ENCODE results near the gene CLCN2.

CLCN2 gene

GRCh38 chr3:184337981-184338380 is 23.4 kb downstream of the CLCN2 start:
- Histone ChIP-seq H3K4me3 (ENCODE audit: low read length) (peak overlapping the region; percentile 60; the same call in 1 of the 2 replicates), H3K27me3 (ENCODE audit: insufficient read depth, low read length) (no peaks in the 10 kb centered on the region), H3K4me1 (ENCODE audit: insufficient read depth, low read length) (peaks cover 15% of the 10 kb centered on the region), H3K36me3 (ENCODE audit: insufficient read depth, low read depth, low read length) (peaks cover 32% of the 10 kb centered on the region), H3K27ac (ENCODE audit: low read length) (no peak overlapping the region), H3K9me3 (ENCODE audit: insufficient read depth, low read depth, low read length) (no peaks in the 10 kb centered on the region), H3K9ac (ENCODE audit: low read depth, low read length) (peak overlapping the region; percentile 61; the same call in 1 of the 2 replicates)

GRCh38 chr3:184337399-184337714 is 24.0 kb downstream of the CLCN2 start, which contains the start of gene FAM131A:
Gene FAM131A (plus strand): TSS chr3:184337600. CDS start chr3:184337631, 31 bp downstream.
- Histone ChIP-seq H3K27ac (ENCODE audit: low read length) (peak within 1 kb of the TSS; percentile 8), H3K9ac (ENCODE audit: low read depth, low read length) (peak within 1 kb of the TSS; percentile 86), H3K36me3 (ENCODE audit: insufficient read depth, low read depth, low read length) (peaks cover 33% of the 10 kb centered on the region), H3K4me1 (ENCODE audit: insufficient read depth, low read length) (peaks cover 15% of the 10 kb centered on the region), H3K4me3 (ENCODE audit: low read length) (peak within 1 kb of the TSS; percentile 93), H3K27me3 (ENCODE audit: insufficient read depth, low read length) (no peaks in the 10 kb centered on the region), H3K9me3 (ENCODE audit: insufficient read depth, low read depth, low read length) (no peaks in the 10 kb centered on the region)

- peak overlapping the region; percentile 8 for H3K27ac ChIP-seq (ENCODE audit: low read length)
- H3K4me3 ChIP-seq (ENCODE audit: low read length), result peak overlapping the region; percentile 93
These were observed 24.6 kb downstream of the CLCN2 start for GRCh38 chr3:184336547-184337398.

GRCh38 chr3:184335661-184336546 is 25.5 kb downstream of the CLCN2 start:
- Histone ChIP-seq H3K4me3 (ENCODE audit: low read length) (peak overlapping the region; percentile 93), H3K9ac (ENCODE audit: low read depth, low read length) (peak overlapping the region; percentile 86), H3K27me3 (ENCODE audit: insufficient read depth, low read length) (no peaks in the 10 kb centered on the region), H3K4me1 (ENCODE audit: insufficient read depth, low read length) (peaks cover 15% of the 10 kb centered on the region), H3K36me3 (ENCODE audit: insufficient read depth, low read depth, low read length) (peaks cover 43% of the 10 kb centered on the region), H3K9me3 (ENCODE audit: insufficient read depth, low read depth, low read length) (no peaks in the 10 kb centered on the region), H3K27ac (ENCODE audit: low read length) (peak overlapping the region; percentile 64)

More at GRCh38 chr3:184336547-184337398, 24.6 kb downstream of the CLCN2 start:
- H3K9ac ChIP-seq (ENCODE audit: low read depth, low read length), result peak overlapping the region; percentile 86
- peaks cover 35% of the 10 kb centered on the region for H3K36me3 ChIP-seq (ENCODE audit: insufficient read depth, low read depth, low read length)
- peaks cover 15% of the 10 kb centered on the region for H3K4me1 ChIP-seq (ENCODE audit: insufficient read depth, low read length)
- no peaks in the 10 kb centered on the region for H3K9me3 ChIP-seq (ENCODE audit: insufficient read depth, low read depth, low read length)
- no peaks in the 10 kb centered on the region for H3K27me3 ChIP-seq (ENCODE audit: insufficient read depth, low read length)

GRCh38 chr3:184335291-184335660 is 26.1 kb downstream of the CLCN2 start:
- H3K4me1 ChIP-seq (ENCODE audit: insufficient read depth, low read length), result peaks cover 15% of the 10 kb centered on the region; the same call in 1 of the 2 replicates
- peak overlapping the region; percentile 64 for H3K27ac ChIP-seq (ENCODE audit: low read length)
- H3K9ac ChIP-seq (ENCODE audit: low read depth, low read length), result peak overlapping the region; percentile 45; the same call in 1 of the 2 replicates
- no peaks in the 10 kb centered on the region for H3K9me3 ChIP-seq (ENCODE audit: insufficient read depth, low read depth, low read length)
- H3K36me3 ChIP-seq (ENCODE audit: insufficient read depth, low read depth, low read length), result peaks cover 47% of the 10 kb centered on the region
- peak overlapping the region; percentile 93 for H3K4me3 ChIP-seq (ENCODE audit: low read length)
- H3K27me3 ChIP-seq (ENCODE audit: insufficient read depth, low read length), result no peaks in the 10 kb centered on the region

GRCh38 chr3:184334470-184335158 is 26.8 kb downstream of the CLCN2 start:
- Histone ChIP-seq H3K36me3 (ENCODE audit: insufficient read depth, low read depth, low read length) (peaks cover 54% of the 10 kb centered on the region), H3K9ac (ENCODE audit: low read depth, low read length) (no peak overlapping the region), H3K4me1 (ENCODE audit: insufficient read depth, low read length) (peaks cover 15% of the 10 kb centered on the region; the same call in 1 of the 2 replicates), H3K27me3 (ENCODE audit: insufficient read depth, low read length) (no peaks in the 10 kb centered on the region), H3K4me3 (ENCODE audit: low read length) (no peak overlapping the region), H3K27ac (ENCODE audit: low read length) (no peak overlapping the region), H3K9me3 (ENCODE audit: insufficient read depth, low read depth, low read length) (no peaks in the 10 kb centered on the region)

GRCh38 chr3:184333700-184334099 is 27.7 kb downstream of the CLCN2 start:
- H3K4me3 ChIP-seq (ENCODE audit: low read length), result no peak overlapping the region
- H3K9ac ChIP-seq (ENCODE audit: low read depth, low read length), result no peak overlapping the region
- peaks cover 63% of the 10 kb centered on the region for H3K36me3 ChIP-seq (ENCODE audit: insufficient read depth, low read depth, low read length)
- no peaks in the 10 kb centered on the region for H3K27me3 ChIP-seq (ENCODE audit: insufficient read depth, low read length)
- H3K4me1 ChIP-seq (ENCODE audit: insufficient read depth, low read length), result peaks cover 10% of the 10 kb centered on the region; the same call in 1 of the 2 replicates
- no peak overlapping the region for H3K27ac ChIP-seq (ENCODE audit: low read length)
- no peaks in the 10 kb centered on the region for H3K9me3 ChIP-seq (ENCODE audit: insufficient read depth, low read depth, low read length)

GRCh38 chr3:184333190-184333589 is 28.2 kb downstream of the CLCN2 start:
- H3K4me3 ChIP-seq (ENCODE audit: low read length), result no peak overlapping the region
- H3K27ac ChIP-seq (ENCODE audit: low read length), result no peak overlapping the region
- H3K9me3 ChIP-seq (ENCODE audit: insufficient read depth, low read depth, low read length), result no peaks in the 10 kb centered on the region
- peaks cover 9% of the 10 kb centered on the region; the same call in 1 of the 2 replicates for H3K4me1 ChIP-seq (ENCODE audit: insufficient read depth, low read length)
- no peaks in the 10 kb centered on the region for H3K27me3 ChIP-seq (ENCODE audit: insufficient read depth, low read length)
- H3K9ac ChIP-seq (ENCODE audit: low read depth, low read length), result no peak overlapping the region
- H3K36me3 ChIP-seq (ENCODE audit: insufficient read depth, low read depth, low read length), result peaks cover 68% of the 10 kb centered on the region

- Histone ChIP-seq H3K9me3 (ENCODE audit: insufficient read depth, low read depth, low read length) (no peaks in the 10 kb centered on the region), H3K4me3 (ENCODE audit: low read length) (no peak overlapping the region), H3K4me1 (ENCODE audit: insufficient read depth, low read length) (peaks cover 6% of the 10 kb centered on the region; the same call in 1 of the 2 replicates), H3K36me3 (ENCODE audit: insufficient read depth, low read depth, low read length) (peaks cover 75% of the 10 kb centered on the region), H3K27ac (ENCODE audit: low read length) (no peak overlapping the region), H3K27me3 (ENCODE audit: insufficient read depth, low read length) (no peaks in the 10 kb centered on the region), H3K9ac (ENCODE audit: low read depth, low read length) (no peak overlapping the region)
These were observed 28.9 kb downstream of the CLCN2 start for GRCh38 chr3:184332370-184333090.

GRCh38 chr3:184328516-184328915 is 32.9 kb downstream of the CLCN2 start:
- H3K36me3 ChIP-seq (ENCODE audit: insufficient read depth, low read depth, low read length), result peaks cover 98% of the 10 kb centered on the region
- H3K4me1 ChIP-seq (ENCODE audit: insufficient read depth, low read length), result no peaks in the 10 kb centered on the region
- no peak overlapping the region for H3K27ac ChIP-seq (ENCODE audit: low read length)
- H3K27me3 ChIP-seq (ENCODE audit: insufficient read depth, low read length), result no peaks in the 10 kb centered on the region
- H3K9me3 ChIP-seq (ENCODE audit: insufficient read depth, low read depth, low read length), result no peaks in the 10 kb centered on the region
- no peak overlapping the region for H3K4me3 ChIP-seq (ENCODE audit: low read length)
- H3K9ac ChIP-seq (ENCODE audit: low read depth, low read length), result no peak overlapping the region

- peaks cover 98% of the 10 kb centered on the region for H3K36me3 ChIP-seq (ENCODE audit: insufficient read depth, low read depth, low read length)
- H3K4me3 ChIP-seq (ENCODE audit: low read length), result no peak overlapping the region
- H3K4me1 ChIP-seq (ENCODE audit: insufficient read depth, low read length), result no peaks in the 10 kb centered on the region
- no peak overlapping the region for H3K9ac ChIP-seq (ENCODE audit: low read depth, low read length)
- H3K27ac ChIP-seq (ENCODE audit: low read length), result no peak overlapping the region
- no peaks in the 10 kb centered on the region for H3K9me3 ChIP-seq (ENCODE audit: insufficient read depth, low read depth, low read length)
- H3K27me3 ChIP-seq (ENCODE audit: insufficient read depth, low read length), result no peaks in the 10 kb centered on the region
These were observed 34.2 kb downstream of the CLCN2 start for GRCh38 chr3:184327171-184327570.

Data from iPS-20b (cell line).